HCT116 (cell line): ENCODE results near the gene ADAMTS19. TPM values are rescaled to one million over a fixed set of nuclear protein-coding genes. Genes with fewer than 3 reads are reported as not detected.

Experiments used
- ATAC-seq: fragments of 200-7000 bp; cut with Tn5 transposase; 2 replicates; pipeline ENCODE4 v1.9.1; 2020; ENCODE audit warnings: mild to moderate bottlenecking, moderate library complexity
- BruUV-seq: library from RNA; stranded (reverse); fragments of 400-500 nt; replicated peaks from 2 replicates; lab custom pipeline; 2021; lab: Mats Ljungman, UMichigan
- CTCF ChIA-PET: fragments of 300-600 bp; sonication (Branson Sonifier 250); formaldehyde crosslinking; loops from one replicate; lab custom pipeline; 2021; ENCODE audit warnings: antibody characterized with exemption; lab: Charles Lee
- POLR2A ChIA-PET: fragments of 300-600, 350-600 bp; sonication (Branson Sonifier 250); formaldehyde crosslinking; loops from one replicate; lab custom pipeline; 2021; ENCODE audit warnings: antibody characterized with exemption; lab: Charles Lee
- RAD21 ChIA-PET, 2 experiments: fragments of 300-600 bp; sonication (Branson Sonifier 250); formaldehyde crosslinking; loops; one replicate each; lab custom pipeline; 2023; ENCODE audit warnings: low total read pairs in 2 of 2; ENCODE audit not compliant: uncharacterized antibody in 2 of 2, unreplicated experiment in 2 of 2, low non-redundant PET in 1 of 2; lab: Charles Lee
- DNase-seq: peaks from one replicate; pipeline ENCODE4 v3.0.0-alpha.2; 2010; ENCODE audit warnings: low read depth, low spot score
- H2AFZ ChIP-seq: fragments of 200-600 bp; shearing (Covaris generic), sonication (generic); 2 replicates; pipeline ENCODE4 v1.6.1; 2017; ENCODE audit warnings: low read depth, mixed run types, mixed read lengths, antibody characterized with exemption, low read length; ENCODE audit not compliant: poor library complexity, severe bottlenecking
- H3K27ac ChIP-seq: 2 replicates; pipeline ENCODE4 v1.5.1; 2012; ENCODE audit warnings: low read depth, low read length
- H3K27me3 ChIP-seq: fragments of 200-600 bp; sonication (generic); 2 replicates; pipeline ENCODE4 v1.6.1; 2016; ENCODE audit warnings: mixed run types, low read length, mixed read lengths; ENCODE audit not compliant: insufficient read depth
- H3K36me3 ChIP-seq, 2 experiments: fragments of 200-500 bp in 1 of 2; fragments of 200-600 bp in 1 of 2; sonication (Bioruptor generic) in 1 of 2; sonication (generic) in 1 of 2; 2 replicates each; pipeline versions ENCODE4 v1.5.1 to v1.6.1; 2014 to 2016; ENCODE audit warnings: low read length in 2 of 2, inconsistent platforms in 1 of 2, mixed read lengths in 1 of 2, mixed run types in 1 of 2; ENCODE audit not compliant: insufficient read depth in 2 of 2, control insufficient read depth in 1 of 2
- H3K4me1 ChIP-seq, 2 experiments: fragments of 200-600 bp in 1 of 2; sonication (generic) in 1 of 2; 2 replicates each; pipeline versions ENCODE4 v1.5.1 to v1.6.1; 2012 to 2017; ENCODE audit warnings: low read length in 2 of 2, inconsistent platforms in 1 of 2, mild to moderate bottlenecking in 1 of 2, mixed read lengths in 1 of 2, mixed run types in 1 of 2, moderate library complexity in 1 of 2; ENCODE audit not compliant: insufficient read depth in 2 of 2, control insufficient read depth in 1 of 2
- H3K4me2 ChIP-seq: fragments of 200-600 bp; sonication (generic); 2 replicates; pipeline ENCODE4 v1.6.1; 2017; ENCODE audit warnings: mixed run types, low read length, mixed read lengths
- H3K4me3 ChIP-seq, 2 experiments: fragments of 200-600 bp in 1 of 2; sonication (generic) in 1 of 2; replicated peaks in 1 of 2; 2 replicates each; pipeline ENCODE4 v1.5.1; 2011 to 2016; ENCODE audit warnings: low read length in 2 of 2, control low read depth in 1 of 2, low read depth in 1 of 2, mild to moderate bottlenecking in 1 of 2, mixed read lengths in 1 of 2, mixed run types in 1 of 2
- H3K79me2 ChIP-seq: fragments of 200-600 bp; sonication (generic); 2 replicates; pipeline ENCODE4 v1.6.1; 2017; ENCODE audit warnings: mild to moderate bottlenecking, mixed run types, low read length, moderate library complexity, mixed read lengths; ENCODE audit not compliant: insufficient read depth
- H3K9ac ChIP-seq: fragments of 200-600 bp; sonication (generic); 2 replicates; pipeline ENCODE4 v1.6.1; 2016; ENCODE audit warnings: low read length, mixed read lengths
- H3K9me2 ChIP-seq: fragments of 200-600 bp; sonication (generic), shearing (Covaris generic); 2 replicates; pipeline ENCODE4 v1.6.1; 2017; ENCODE audit warnings: mixed run types, mild to moderate bottlenecking, moderate library complexity; ENCODE audit not compliant: insufficient read depth
- H3K9me3 ChIP-seq, 2 experiments: fragments of 200-500 bp in 1 of 2; fragments of 200-600 bp in 1 of 2; sonication (Bioruptor generic) in 1 of 2; sonication (generic) in 1 of 2; 2 replicates each; pipeline ENCODE4 v1.6.1; 2014 to 2017; ENCODE audit warnings: low read length in 2 of 2, mixed read lengths in 2 of 2, inconsistent platforms in 1 of 2, low read depth in 1 of 2, mild to moderate bottlenecking in 1 of 2, mixed run types in 1 of 2, moderate library complexity in 1 of 2; ENCODE audit not compliant: control insufficient read depth in 1 of 2, insufficient read depth in 1 of 2
- H4K20me1 ChIP-seq: fragments of 200-600 bp; sonication (generic), shearing (Covaris generic); 2 replicates; pipeline ENCODE4 v1.6.1; 2017; ENCODE audit warnings: mixed run types, mild to moderate bottlenecking, moderate library complexity; ENCODE audit not compliant: insufficient read depth
- CBX3 ChIP-seq: IDR thresholded peaks from 2 replicates; pipeline ENCODE4 v1.6.1; 2012; ENCODE audit warnings: low read depth
- CEBPB ChIP-seq: IDR thresholded peaks from 2 replicates; pipeline ENCODE4 v1.6.1; 2012; ENCODE audit warnings: low read depth
- ELF1 ChIP-seq: IDR thresholded peaks from 2 replicates; pipeline ENCODE4 v1.6.1; 2012; ENCODE audit warnings: low read depth, borderline replicate concordance
- EZH2 ChIP-seq: fragments of 200-600 bp; sonication (generic); IDR thresholded peaks from 2 replicates; pipeline ENCODE4 v1.6.1; 2017; ENCODE audit warnings: antibody characterized with exemption, mixed run types
- JUND ChIP-seq: IDR thresholded peaks from 2 replicates; pipeline ENCODE4 v1.6.1; 2012
- POLR2AphosphoS5 ChIP-seq: IDR thresholded peaks from 2 replicates; pipeline ENCODE4 v1.6.1; 2011; ENCODE audit warnings: mild to moderate bottlenecking, low read depth, low read length, moderate library complexity
- RAD21 ChIP-seq: IDR thresholded peaks from 2 replicates; pipeline ENCODE4 v1.6.1; 2012; ENCODE audit warnings: low read depth, mild to moderate bottlenecking
- SIN3A ChIP-seq: IDR thresholded peaks from 2 replicates; pipeline ENCODE4 v1.6.1; 2012; ENCODE audit warnings: low read depth
- SP1 ChIP-seq: IDR thresholded peaks from 2 replicates; pipeline ENCODE4 v1.6.1; 2012; ENCODE audit warnings: low read depth
- SRF ChIP-seq: IDR thresholded peaks from 2 replicates; pipeline ENCODE4 v1.6.1; 2012; ENCODE audit warnings: low read depth
- YY1 ChIP-seq: IDR thresholded peaks from 2 replicates; pipeline ENCODE4 v1.6.1; 2011; ENCODE audit warnings: low read length, low read depth, moderate library complexity, mild to moderate bottlenecking; ENCODE audit not compliant: insufficient replicate concordance; ENCODE audit errors: extremely low read depth
- intact Hi-C: fragments of 100-400 bp; cut with micrococcal nuclease; formaldehyde crosslinking; loops from 2 replicates; pipeline ENCODE4 v1.10.0; 2022
- total RNA-seq: library from RNA; stranded (reverse); gene quantifications from one replicate; pipeline ENCODE4 v1.2.1, GENCODE V29; 2021; ENCODE audit not compliant: unreplicated experiment
- TF ChIP-seq, protein P1 (sequence below): IDR thresholded peaks from 2 replicates; pipeline ENCODE4 v1.6.1; 2012
- TF ChIP-seq, protein P2 (sequence below): IDR thresholded peaks from 2 replicates; pipeline ENCODE4 v1.6.1; 2011; ENCODE audit warnings: mild to moderate bottlenecking, low read length, moderate library complexity; ENCODE audit not compliant: insufficient replicate concordance; ENCODE audit errors: extremely low read depth

ADAMTS19 gene
- total RNA-seq, 1 experiment from 2014 or later: not detected

GRCh38 chr5:129616517-129616916 is 156.4 kb downstream of the ADAMTS19 start:
- H3K9me3 ChIP-seq: no peaks in the 10 kb centered on the region
- no TSS peak for BruUV-seq
- ChIA-PET RAD21 (no interaction called here), POLR2A (no interaction called here), CTCF (no interaction called here)
- DNase-seq (no peak), ATAC-seq (no peak)
- H2AFZ ChIP-seq: no peak overlapping the region
- H3K4me3 ChIP-seq: no peak overlapping the region
- no peaks in the 10 kb centered on the region for H3K9me2 ChIP-seq
- H3K4me2 ChIP-seq: no peak overlapping the region
- no peaks in the 10 kb centered on the region for H3K36me3 ChIP-seq
- intact Hi-C loops: no loop called here
- H3K27ac ChIP-seq: no peak overlapping the region
- no peaks in the 10 kb centered on the region for H3K4me1 ChIP-seq
- H3K27me3 ChIP-seq: no peaks in the 10 kb centered on the region
- TF ChIP-seq JUND: no peak
- TF ChIP-seq SRF: no peak
- no peak for TF ChIP-seq EZH2
- TF ChIP-seq ELF1: no peak
- TF ChIP-seq, protein P1, sequence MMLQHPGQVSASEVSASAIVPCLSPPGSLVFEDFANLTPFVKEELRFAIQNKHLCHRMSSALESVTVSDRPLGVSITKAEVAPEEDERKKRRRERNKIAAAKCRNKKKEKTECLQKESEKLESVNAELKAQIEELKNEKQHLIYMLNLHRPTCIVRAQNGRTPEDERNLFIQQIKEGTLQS: no peak
- no peak for TF ChIP-seq SIN3A
- no peak for TF ChIP-seq SP1
- TF ChIP-seq POLR2AphosphoS5: no peak
- H4K20me1 ChIP-seq: no peaks in the 10 kb centered on the region
- no peaks in the 10 kb centered on the region for H3K79me2 ChIP-seq
- no peak overlapping the region for H3K9ac ChIP-seq

GRCh38 chr5:129617206-129617605 is 157.1 kb downstream of the ADAMTS19 start:
- H4K20me1 ChIP-seq: no peaks in the 10 kb centered on the region
- no peaks in the 10 kb centered on the region for H3K4me1 ChIP-seq
- H2AFZ ChIP-seq: peak overlapping the region; percentile 49
- H3K27ac ChIP-seq: no peak overlapping the region
- no peaks in the 10 kb centered on the region for H3K27me3 ChIP-seq
- ChIA-PET POLR2A (no interaction called here), RAD21 (no interaction called here), CTCF (no interaction called here)
- no peak for TF ChIP-seq EZH2
- no peak for TF ChIP-seq SP1
- no peak for TF ChIP-seq RAD21
- TF ChIP-seq ELF1: no peak
- TF ChIP-seq, protein P1: no peak
- TF ChIP-seq, protein P2, sequence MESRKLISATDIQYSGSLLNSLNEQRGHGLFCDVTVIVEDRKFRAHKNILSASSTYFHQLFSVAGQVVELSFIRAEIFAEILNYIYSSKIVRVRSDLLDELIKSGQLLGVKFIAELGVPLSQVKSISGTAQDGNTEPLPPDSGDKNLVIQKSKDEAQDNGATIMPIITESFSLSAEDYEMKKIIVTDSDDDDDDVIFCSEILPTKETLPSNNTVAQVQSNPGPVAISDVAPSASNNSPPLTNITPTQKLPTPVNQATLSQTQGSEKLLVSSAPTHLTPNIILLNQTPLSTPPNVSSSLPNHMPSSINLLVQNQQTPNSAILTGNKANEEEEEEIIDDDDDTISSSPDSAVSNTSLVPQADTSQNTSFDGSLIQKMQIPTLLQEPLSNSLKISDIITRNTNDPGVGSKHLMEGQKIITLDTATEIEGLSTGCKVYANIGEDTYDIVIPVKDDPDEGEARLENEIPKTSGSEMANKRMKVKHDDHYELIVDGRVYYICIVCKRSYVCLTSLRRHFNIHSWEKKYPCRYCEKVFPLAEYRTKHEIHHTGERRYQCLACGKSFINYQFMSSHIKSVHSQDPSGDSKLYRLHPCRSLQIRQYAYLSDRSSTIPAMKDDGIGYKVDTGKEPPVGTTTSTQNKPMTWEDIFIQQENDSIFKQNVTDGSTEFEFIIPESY: no peak
- TF ChIP-seq CBX3: no peak
- TF ChIP-seq YY1: no peak
- no peak for TF ChIP-seq CEBPB
- no peaks in the 10 kb centered on the region for H3K9me2 ChIP-seq
- DNase-seq: no peak
- H3K9me3 ChIP-seq: no peaks in the 10 kb centered on the region
- no peaks in the 10 kb centered on the region for H3K79me2 ChIP-seq
- H3K36me3 ChIP-seq: no peaks in the 10 kb centered on the region
- no peak overlapping the region for H3K9ac ChIP-seq
- no peak overlapping the region for H3K4me2 ChIP-seq
- ATAC-seq: no peak
- intact Hi-C loops: no loop called here
- no TSS peak for BruUV-seq
- no peak overlapping the region for H3K4me3 ChIP-seq
